Measurements from ENCODE around the gene HBA1. TPM values are rescaled to one million over a fixed set of nuclear protein-coding genes. Genes with fewer than 3 reads are reported as not detected.

The HBA1 gene
- total and polyA plus RNA-seq, 2 of the 4 experiments (the other 2 are of a cell fraction): 0.21 TPM; not detected in 1

GRCh38 chr16:187330-187729 lies 10.8 kb downstream of the HBA1 start:
- in situ Hi-C loops (cut with MboI; ENCODE audit: low sequenced_read_pairs) (no loop called here), dilution Hi-C loops (cut with HindIII; ENCODE audit: low sequenced_read_pairs, unreplicated experiment) (no loop called here), intact Hi-C loops (cut with micrococcal nuclease) (no loop called here)
- H3K14ac ChIP-seq (replicated peaks; ENCODE audit: low read depth, low read length): no peak overlapping the region
- DNase-seq: no peak
- TF ChIP-seq MAFK (IDR thresholded peaks at IDR 0.05; ENCODE audit: low read depth, low read length): no peak
- no peak for TF ChIP-seq MXI1 (IDR thresholded peaks at IDR 0.05; ENCODE audit: borderline replicate concordance, low read depth, low read length)
- TF ChIP-seq CEBPB (IDR thresholded peaks at IDR 0.05; ENCODE audit: low read depth, low read length): no peak
- no peak for TF ChIP-seq RCOR1 (IDR thresholded peaks at IDR 0.05; ENCODE audit: insufficient replicate concordance, low read length)
- TF ChIP-seq CHD1 (IDR thresholded peaks at IDR 0.05; ENCODE audit: low read depth, low read length): no peak
- TF ChIP-seq RAD21 (IDR thresholded peaks at IDR 0.05; ENCODE audit: low read length): no peak
- no peak for TF ChIP-seq RFX5 (IDR thresholded peaks at IDR 0.05; ENCODE audit: low read depth, low read length)
- no peak for TF ChIP-seq NFE2L2 (IDR thresholded peaks at IDR 0.05; ENCODE audit: low read depth, low read length)
- no peak for TF ChIP-seq MAZ (IDR thresholded peaks at IDR 0.05; ENCODE audit: borderline replicate concordance, low read depth, low read length)
- no peak for TF ChIP-seq SMC3 (IDR thresholded peaks at IDR 0.05; ENCODE audit: low read depth, low read length)
- no peak for TF ChIP-seq BHLHE40 (IDR thresholded peaks at IDR 0.05; ENCODE audit: low read depth, low read length)
- TF ChIP-seq POLR2A (IDR thresholded peaks at IDR 0.05; ENCODE audit: low read depth, low read length): no peak
- no peak for TF ChIP-seq USF2 (IDR thresholded peaks at IDR 0.05; ENCODE audit: low read depth, low read length)
- TF ChIP-seq CTCF (conservative IDR thresholded peaks at IDR 0.05; ENCODE audit: low read depth, low read length): no peak
- no peak overlapping the region for H2BK15ac ChIP-seq (ENCODE audit: low read depth, low read length)
- H3K27ac ChIP-seq (ENCODE audit: insufficient read depth, low read length): no peak overlapping the region
- H3K9me1 ChIP-seq (ENCODE audit: insufficient read depth, low read length): no peaks in the 10 kb centered on the region; the same call in 1 of the 2 replicates
- no peak overlapping the region for H4K5ac ChIP-seq (ENCODE audit: low read depth, low read length)
- H4K20me1 ChIP-seq (ENCODE audit: insufficient read depth, low read length): peaks cover 19% of the 10 kb centered on the region
- no peak overlapping the region for H3K56ac ChIP-seq (ENCODE audit: extremely low read depth, insufficient read depth, low read length)
- no peak for ATAC-seq (ENCODE audit: low read depth)
- H2BK5ac ChIP-seq (ENCODE audit: low read depth, low read length, poor library complexity, severe bottlenecking): no peak overlapping the region
- H3K4ac ChIP-seq (ENCODE audit: low read depth, low read length): no peak overlapping the region
- H3K18ac ChIP-seq (ENCODE audit: low read depth, low read length): no peak overlapping the region
- H3K36me3 ChIP-seq (ENCODE audit: control insufficient read depth, insufficient read depth, low read length): peaks cover 54% of the 10 kb centered on the region
- H3K9me3 ChIP-seq (ENCODE audit: control insufficient read depth, insufficient read depth, low read length): no peaks in the 10 kb centered on the region
- H3K79me1 ChIP-seq (ENCODE audit: low read depth in 1 of 2, low read length in 2 of 2): peaks cover 4 to 27% of the 10 kb centered on the region in 2 experiments
- H3K23ac ChIP-seq (ENCODE audit: low read depth, low read length): no peak overlapping the region
- no peaks in the 10 kb centered on the region for H3K27me3 ChIP-seq (ENCODE audit: control insufficient read depth, insufficient read depth, low read length)
- no peak overlapping the region for H2AFZ ChIP-seq (replicated peaks; ENCODE audit: low read length, poor library complexity)
- H4K91ac ChIP-seq (ENCODE audit: insufficient read depth, low read depth, low read length): no peak overlapping the region
- no TSS peak for BruUV-seq (replicated peaks)
- no peak overlapping the region for H3K4me2 ChIP-seq (ENCODE audit: low read depth, low read length)
- H2BK120ac ChIP-seq (ENCODE audit: low read depth, low read length): no peak overlapping the region
- H3K9ac ChIP-seq (ENCODE audit: low read depth, low read length): no peak overlapping the region
- WGBS, 2 experiments (ENCODE audit: extremely low coverage in 2 of 2, insufficient read length in 1 of 2): 100% methylated on average over 1 of the region's 8 CpGs; no CpG with 5 or more reads in 1 of the 2 experiments
- no peak overlapping the region for H2AK9ac ChIP-seq (replicated peaks; ENCODE audit: low read depth, low read length, poor library complexity)
- no peak overlapping the region for H3K4me3 ChIP-seq (ENCODE audit: insufficient read depth, low read depth, low read length)
- H4K8ac ChIP-seq (ENCODE audit: low read depth in 2 of 2, low read length in 2 of 2): no peak overlapping the region
- no peak overlapping the region for H2AK5ac ChIP-seq (ENCODE audit: low read depth, low read length)
- no peak overlapping the region for H2BK20ac ChIP-seq (ENCODE audit: low read depth, low read length)
- POLR2A ChIA-PET (ENCODE audit: unreplicated experiment): no interaction called here
- no peaks in the 10 kb centered on the region for H3K4me1 ChIP-seq (ENCODE audit: control insufficient read depth, insufficient read depth, low read length)
- CTCF ChIA-PET: no interaction called here
